Measurements from ENCODE around the gene RASA2. TPM values are rescaled to one million over a fixed set of nuclear protein-coding genes. Genes with fewer than 3 reads are reported as not detected.

The RASA2 gene
- total RNA-seq, 1 experiment from 2014 or later, result 14.5 TPM

DNA sequence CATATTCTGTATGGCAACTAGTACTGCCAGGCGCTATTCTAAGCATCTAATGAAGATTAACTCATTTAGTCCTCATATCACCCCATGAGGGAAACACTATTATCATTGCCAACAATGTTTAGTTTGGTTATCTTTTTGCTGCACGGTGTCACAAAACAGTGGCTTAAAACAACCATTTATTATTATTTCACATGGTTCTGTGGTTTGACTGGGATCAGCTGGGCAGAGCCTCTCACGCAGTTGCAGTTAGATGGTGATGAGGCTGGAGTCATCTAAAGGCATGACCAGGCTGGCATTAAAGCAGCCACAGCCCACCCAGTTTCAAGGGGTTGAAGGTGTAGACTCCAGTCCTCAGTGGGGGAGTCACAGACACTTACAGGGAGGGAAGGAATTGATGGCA lies 32.8 kb upstream of the RASA2 start:
- Histone ChIP-seq H3K4me3 (ENCODE audit: low read depth in 2 of 2, low read length in 2 of 2) (no peak overlapping the region), H3K9me3 (ENCODE audit: control insufficient read depth, insufficient read depth, low read depth, low read length) (no peaks in the 10 kb centered on the region), H3K27me3 (ENCODE audit: control insufficient read depth, insufficient read depth, low read length) (no peaks in the 10 kb centered on the region), H3K4me1 (ENCODE audit: control insufficient read depth, insufficient read depth, low read length) (no peaks in the 10 kb centered on the region), H3K27ac (ENCODE audit: low read length) (no peak overlapping the region), H3K36me3 (ENCODE audit: control insufficient read depth, insufficient read depth, low read length) (no peaks in the 10 kb centered on the region)
- in situ Hi-C loops (cut with HindIII; ENCODE audit: low pct_unique_long_range_greater_than_20kb, low sequenced_read_pairs), result no loop called here
- intact Hi-C loops (cut with micrococcal nuclease; ENCODE audit: unreplicated experiment), result loop anchor here (2.0 kb wide), 2 partner anchors 93 to 147 kb away; no protein-coding TSS in a partner anchor
- no peak for DNase-seq (ENCODE audit: low read depth, low spot score)
- ChIA-PET CTCF (interaction anchor here (0.8 to 1.7 kb wide), 6 partner anchors 14 to 150 kb away, joined by 3 to 20 read pairs (median 5); no protein-coding TSS in a partner anchor), POLR2A (no interaction called here)
- TF ChIP-seq SIN3A (IDR thresholded peaks at IDR 0.05; ENCODE audit: borderline replicate concordance, insufficient read depth, low read depth, low read length), result no peak
- no peak for TF ChIP-seq TCF7L2 (IDR thresholded peaks at IDR 0.05; ENCODE audit: low read depth, low read length)
- TF ChIP-seq, protein P1, sequence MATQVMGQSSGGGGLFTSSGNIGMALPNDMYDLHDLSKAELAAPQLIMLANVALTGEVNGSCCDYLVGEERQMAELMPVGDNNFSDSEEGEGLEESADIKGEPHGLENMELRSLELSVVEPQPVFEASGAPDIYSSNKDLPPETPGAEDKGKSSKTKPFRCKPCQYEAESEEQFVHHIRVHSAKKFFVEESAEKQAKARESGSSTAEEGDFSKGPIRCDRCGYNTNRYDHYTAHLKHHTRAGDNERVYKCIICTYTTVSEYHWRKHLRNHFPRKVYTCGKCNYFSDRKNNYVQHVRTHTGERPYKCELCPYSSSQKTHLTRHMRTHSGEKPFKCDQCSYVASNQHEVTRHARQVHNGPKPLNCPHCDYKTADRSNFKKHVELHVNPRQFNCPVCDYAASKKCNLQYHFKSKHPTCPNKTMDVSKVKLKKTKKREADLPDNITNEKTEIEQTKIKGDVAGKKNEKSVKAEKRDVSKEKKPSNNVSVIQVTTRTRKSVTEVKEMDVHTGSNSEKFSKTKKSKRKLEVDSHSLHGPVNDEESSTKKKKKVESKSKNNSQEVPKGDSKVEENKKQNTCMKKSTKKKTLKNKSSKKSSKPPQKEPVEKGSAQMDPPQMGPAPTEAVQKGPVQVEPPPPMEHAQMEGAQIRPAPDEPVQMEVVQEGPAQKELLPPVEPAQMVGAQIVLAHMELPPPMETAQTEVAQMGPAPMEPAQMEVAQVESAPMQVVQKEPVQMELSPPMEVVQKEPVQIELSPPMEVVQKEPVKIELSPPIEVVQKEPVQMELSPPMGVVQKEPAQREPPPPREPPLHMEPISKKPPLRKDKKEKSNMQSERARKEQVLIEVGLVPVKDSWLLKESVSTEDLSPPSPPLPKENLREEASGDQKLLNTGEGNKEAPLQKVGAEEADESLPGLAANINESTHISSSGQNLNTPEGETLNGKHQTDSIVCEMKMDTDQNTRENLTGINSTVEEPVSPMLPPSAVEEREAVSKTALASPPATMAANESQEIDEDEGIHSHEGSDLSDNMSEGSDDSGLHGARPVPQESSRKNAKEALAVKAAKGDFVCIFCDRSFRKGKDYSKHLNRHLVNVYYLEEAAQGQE (IDR thresholded peaks at IDR 0.05; ENCODE audit: insufficient read depth in 1 of 2, low read depth in 2 of 2, low read length in 1 of 2), result no peak
- TF ChIP-seq, protein P2, sequence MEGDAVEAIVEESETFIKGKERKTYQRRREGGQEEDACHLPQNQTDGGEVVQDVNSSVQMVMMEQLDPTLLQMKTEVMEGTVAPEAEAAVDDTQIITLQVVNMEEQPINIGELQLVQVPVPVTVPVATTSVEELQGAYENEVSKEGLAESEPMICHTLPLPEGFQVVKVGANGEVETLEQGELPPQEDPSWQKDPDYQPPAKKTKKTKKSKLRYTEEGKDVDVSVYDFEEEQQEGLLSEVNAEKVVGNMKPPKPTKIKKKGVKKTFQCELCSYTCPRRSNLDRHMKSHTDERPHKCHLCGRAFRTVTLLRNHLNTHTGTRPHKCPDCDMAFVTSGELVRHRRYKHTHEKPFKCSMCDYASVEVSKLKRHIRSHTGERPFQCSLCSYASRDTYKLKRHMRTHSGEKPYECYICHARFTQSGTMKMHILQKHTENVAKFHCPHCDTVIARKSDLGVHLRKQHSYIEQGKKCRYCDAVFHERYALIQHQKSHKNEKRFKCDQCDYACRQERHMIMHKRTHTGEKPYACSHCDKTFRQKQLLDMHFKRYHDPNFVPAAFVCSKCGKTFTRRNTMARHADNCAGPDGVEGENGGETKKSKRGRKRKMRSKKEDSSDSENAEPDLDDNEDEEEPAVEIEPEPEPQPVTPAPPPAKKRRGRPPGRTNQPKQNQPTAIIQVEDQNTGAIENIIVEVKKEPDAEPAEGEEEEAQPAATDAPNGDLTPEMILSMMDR (IDR thresholded peaks at IDR 0.05), result no peak
- no peak for TF ChIP-seq POLR2AphosphoS5 (IDR thresholded peaks at IDR 0.05; ENCODE audit: low read depth, low read length)
- ATAC-seq, result no peak
- no TSS peak for BruUV-seq (replicated peaks)

DNA sequence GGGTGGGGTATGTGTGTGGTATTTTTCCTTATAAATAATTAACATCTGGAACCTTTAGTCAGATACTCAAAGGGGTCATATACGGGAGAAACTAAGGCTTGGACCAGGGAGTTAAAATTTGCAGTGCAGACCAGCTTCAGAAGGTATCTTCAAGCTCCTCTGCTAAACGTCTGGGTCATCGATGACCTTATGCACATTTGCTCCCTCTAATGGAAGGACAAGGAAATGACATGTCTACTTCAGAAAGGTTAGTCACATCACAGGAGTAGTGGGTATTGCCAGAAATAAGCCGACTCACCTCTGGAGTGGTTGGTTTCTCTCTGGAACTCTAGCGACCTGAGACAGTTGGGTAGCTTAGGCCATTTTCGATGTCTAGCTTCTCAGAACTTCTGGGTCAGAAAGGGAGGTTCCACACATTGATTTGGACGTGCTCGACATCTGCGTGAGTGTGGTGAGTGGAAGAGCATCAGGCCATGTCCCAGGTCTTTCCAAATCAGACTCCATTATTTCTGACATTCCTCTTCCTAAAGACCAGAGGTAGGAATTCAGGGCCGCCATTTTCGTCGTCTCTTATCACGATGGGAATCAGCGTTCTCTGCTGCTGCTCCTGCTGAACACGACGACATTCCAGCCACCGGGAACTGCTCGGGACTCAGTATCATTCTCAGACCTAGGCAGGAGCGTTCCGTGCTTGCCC lies 31.8 kb upstream of the RASA2 start:
- H3K9me3 ChIP-seq (ENCODE audit: control insufficient read depth, insufficient read depth, low read depth, low read length), result no peaks in the 10 kb centered on the region
- H3K4me3 ChIP-seq (ENCODE audit: low read depth in 2 of 2, low read length in 2 of 2), result no peak overlapping the region
- no peak overlapping the region for H3K27ac ChIP-seq (ENCODE audit: low read length)
- in situ Hi-C loops (cut with HindIII; ENCODE audit: low pct_unique_long_range_greater_than_20kb, low sequenced_read_pairs) (no loop called here), intact Hi-C loops (cut with micrococcal nuclease; ENCODE audit: unreplicated experiment) (loop anchor here (2.0 kb wide), 2 partner anchors 94 to 148 kb away; no protein-coding TSS in a partner anchor)
- H3K27me3 ChIP-seq (ENCODE audit: control insufficient read depth, insufficient read depth, low read length), result no peaks in the 10 kb centered on the region
- ATAC-seq (peak; percentile 88), DNase-seq (ENCODE audit: low read depth, low spot score) (peak; percentile 48)
- TF ChIP-seq TCF7L2 (IDR thresholded peaks at IDR 0.05; ENCODE audit: low read depth, low read length) (no peak), POLR2AphosphoS5 (IDR thresholded peaks at IDR 0.05; ENCODE audit: low read depth, low read length) (no peak), SIN3A (IDR thresholded peaks at IDR 0.05; ENCODE audit: borderline replicate concordance, insufficient read depth, low read depth, low read length) (no peak)
- TF ChIP-seq, protein P1 (IDR thresholded peaks at IDR 0.05; ENCODE audit: insufficient read depth in 1 of 2, low read depth in 2 of 2, low read length in 1 of 2), result no peak
- TF ChIP-seq, protein P2 (IDR thresholded peaks at IDR 0.05), result peak; percentile 89
- POLR2A ChIA-PET, result no interaction called here
- CTCF ChIA-PET, result interaction anchor here (0.5 to 1.7 kb wide), 16 partner anchors 13 to 224 kb away, joined by 3 to 20 read pairs (median 3); partner anchors contain the start of gene PXYLP1
- BruUV-seq (replicated peaks), result no TSS peak
- no peaks in the 10 kb centered on the region for H3K36me3 ChIP-seq (ENCODE audit: control insufficient read depth, insufficient read depth, low read length)
- H3K4me1 ChIP-seq (ENCODE audit: control insufficient read depth, insufficient read depth, low read length), result no peaks in the 10 kb centered on the region
